Ammon's horn (tissue), 1 donor: Measurements from ENCODE around the gene DNAJC11.
A peak's percentile ranks its signal among the peaks of the same experiment; 100 is the strongest.
"Not testable (repeated sequence)": the region's sequence is repeated elsewhere in the genome, so short reads cannot be mapped to it uniquely, and the experiment has no call there.

Experiments
- DNase-seq: peaks from one replicate; pipeline ENCODE4 v3.0.0-alpha.2; 2016; ENCODE audit warnings: low spot score

The DNAJC11 gene

DNA sequence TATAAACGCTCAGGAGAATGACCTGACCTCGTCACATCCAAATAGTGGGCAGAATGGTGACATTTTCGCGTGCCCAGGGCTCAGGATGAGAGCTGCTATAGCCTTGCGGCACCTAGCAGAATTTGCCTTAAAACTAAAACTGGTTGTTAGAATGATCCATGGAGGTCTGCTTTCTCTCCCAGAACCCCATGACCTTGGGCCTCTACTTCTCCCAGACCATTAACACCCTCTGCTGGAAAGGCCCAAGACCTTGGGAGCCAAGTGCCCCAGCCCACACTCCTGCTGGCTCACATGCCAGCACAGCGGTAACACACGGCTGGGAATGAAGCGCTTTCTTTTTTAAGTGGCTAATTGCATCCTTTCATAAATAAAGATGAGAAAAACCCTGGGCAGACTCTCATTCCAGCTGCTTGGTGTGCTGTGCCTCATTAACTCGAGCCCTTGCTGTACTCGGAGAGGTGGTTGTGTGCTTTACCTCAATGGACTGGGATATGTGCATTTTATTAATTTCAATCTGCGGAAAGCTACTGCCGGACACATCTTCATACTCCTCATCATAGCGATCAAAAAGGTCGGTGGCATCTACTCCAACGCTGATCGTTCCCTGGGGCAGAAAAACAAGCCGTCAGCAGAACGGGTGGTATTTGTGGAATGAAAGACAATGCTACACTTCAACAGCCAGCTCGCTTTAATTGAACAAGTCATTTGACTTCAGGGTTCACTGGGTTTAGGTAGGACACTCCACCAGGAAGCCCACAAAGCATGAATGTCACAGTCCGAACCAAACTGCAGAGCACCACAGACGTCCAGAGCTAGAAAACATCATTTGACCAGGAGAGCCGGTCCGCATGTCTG is 48.0 kb downstream of the DNAJC11 start:
- no peak for DNase-seq

DNA sequence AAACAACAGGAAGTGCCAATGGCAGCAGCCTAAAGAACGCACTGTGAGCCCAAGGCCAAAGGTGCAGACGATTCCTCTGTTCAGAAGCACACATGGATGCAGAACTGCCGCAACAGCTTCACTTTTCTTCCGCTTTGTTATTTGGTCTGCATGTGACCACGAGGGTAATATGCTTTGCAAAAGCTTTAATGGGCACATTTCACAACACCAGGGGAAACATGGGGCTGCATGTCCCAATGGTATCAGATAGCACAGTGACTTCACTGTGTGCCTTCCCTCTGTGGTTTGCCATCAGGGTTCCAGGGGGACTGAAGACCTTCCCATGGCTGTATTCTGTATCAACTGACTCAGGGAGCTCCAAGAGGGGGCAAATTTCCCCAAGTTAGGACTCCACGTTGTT is 48.6 kb downstream of the DNAJC11 start:
- no peak for DNase-seq

DNA sequence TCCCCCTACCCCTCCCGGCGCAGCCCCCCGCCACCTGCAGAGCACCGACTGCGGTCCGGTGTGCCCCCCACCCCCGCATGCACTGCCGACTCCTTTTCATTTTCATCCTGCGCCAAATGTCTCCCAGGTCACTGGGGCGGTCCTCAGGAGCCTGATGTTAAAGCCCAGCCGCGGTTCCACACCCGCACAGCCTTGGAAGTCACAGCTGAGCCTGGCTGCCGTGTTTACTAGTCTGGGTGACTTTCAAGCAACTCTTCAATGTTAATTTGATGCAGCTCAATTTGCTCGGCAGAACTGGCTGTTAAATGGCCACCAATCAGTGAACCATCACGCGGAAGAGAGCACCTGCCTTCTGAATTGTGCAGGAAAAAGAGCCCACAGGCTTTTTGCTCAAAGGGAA is 49.7 kb downstream of the DNAJC11 start:
- DNase-seq, result no peak

DNA sequence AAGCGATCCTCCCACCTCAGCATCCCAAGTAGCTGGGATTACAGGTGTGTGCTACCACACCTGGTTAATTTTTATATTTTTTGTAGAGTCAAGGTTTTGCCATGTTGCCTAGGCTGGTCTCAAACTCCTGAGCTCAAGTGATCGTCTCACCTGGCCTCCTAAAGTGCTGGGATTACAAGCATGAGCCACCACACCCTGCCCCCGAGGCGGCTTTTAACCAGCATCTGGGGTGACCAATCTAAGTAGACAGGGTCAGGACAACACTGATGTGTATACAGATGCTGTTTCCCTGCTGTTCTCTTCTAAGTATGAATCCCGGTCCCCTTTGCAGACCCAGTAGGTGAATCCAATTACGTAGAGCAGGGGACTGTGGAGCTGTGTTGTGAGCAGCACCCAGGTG is 53.1 kb downstream of the DNAJC11 start:
- DNase-seq, result no peak

DNA sequence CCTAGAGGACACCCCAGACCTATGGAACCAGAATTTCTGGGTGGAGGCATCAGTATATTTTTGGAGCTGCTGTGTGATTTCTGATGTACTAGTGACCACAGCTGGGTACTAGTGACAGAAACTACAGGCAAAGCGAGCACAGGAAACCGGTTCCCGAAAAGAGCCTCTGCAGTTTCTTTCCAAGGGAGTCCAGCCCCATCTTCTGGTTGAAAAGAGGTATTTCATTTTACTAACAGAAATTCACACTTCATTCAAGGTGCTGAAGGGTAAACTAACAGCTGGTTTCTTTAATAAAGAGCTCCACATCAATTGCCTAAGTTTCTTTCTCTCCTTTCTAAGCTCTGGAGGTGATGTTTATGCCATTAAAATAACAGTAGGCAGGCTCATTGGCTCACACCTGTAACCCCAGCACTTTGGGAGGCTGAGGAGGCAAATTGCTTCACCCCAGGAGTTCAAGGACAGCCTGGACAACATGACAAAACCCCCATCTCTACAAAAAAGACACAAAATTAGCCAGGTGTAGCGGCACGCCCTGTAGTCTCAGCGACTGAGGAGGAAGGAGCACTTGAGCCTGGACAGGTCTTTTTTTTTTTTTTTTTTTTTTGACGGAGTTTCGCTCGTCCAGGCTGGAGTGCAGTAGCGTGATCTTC is 55.0 kb downstream of the DNAJC11 start:
- DNase-seq, result peak; percentile 40

DNA sequence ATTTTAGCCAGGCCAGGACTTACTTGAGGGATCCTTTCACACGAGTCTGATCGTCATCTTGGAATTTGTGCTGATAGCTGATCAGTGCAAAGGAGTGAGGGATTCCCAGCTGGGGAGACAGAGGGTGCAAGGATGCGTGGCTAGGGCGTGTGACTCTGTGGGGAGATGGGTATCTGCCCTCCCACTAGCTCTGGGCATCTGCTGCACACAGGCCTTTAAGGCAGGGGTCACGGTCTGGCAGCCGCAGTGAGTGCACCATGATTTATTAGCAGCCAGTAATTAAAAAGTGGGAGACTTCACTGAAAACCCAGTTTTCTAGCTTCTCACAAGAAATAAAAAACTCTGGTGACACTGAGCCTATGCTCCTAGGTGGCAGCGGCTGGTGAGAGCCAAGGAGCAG is 56.6 kb downstream of the DNAJC11 start:
- DNase-seq, result no peak

DNA sequence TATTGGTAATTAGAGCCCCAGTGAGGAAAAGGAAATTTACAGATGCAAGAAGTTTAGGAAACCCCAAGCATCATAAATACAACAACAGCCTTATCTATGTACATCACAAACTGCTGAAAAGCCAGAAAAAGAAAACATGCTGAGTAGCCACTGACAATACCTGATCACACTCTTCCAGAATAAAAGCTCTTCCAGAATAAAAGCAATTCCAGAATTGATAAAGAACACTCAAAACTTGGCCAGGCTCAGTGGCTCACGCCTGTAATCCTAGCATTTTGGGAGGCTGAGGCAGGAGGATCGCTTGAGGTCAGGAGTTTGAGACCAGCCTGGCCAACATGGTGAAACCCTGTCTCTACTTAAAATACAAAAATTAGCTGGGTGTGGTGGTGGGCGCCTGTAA is 60.7 kb downstream of the DNAJC11 start:
- not testable (repeated sequence) for DNase-seq

DNA sequence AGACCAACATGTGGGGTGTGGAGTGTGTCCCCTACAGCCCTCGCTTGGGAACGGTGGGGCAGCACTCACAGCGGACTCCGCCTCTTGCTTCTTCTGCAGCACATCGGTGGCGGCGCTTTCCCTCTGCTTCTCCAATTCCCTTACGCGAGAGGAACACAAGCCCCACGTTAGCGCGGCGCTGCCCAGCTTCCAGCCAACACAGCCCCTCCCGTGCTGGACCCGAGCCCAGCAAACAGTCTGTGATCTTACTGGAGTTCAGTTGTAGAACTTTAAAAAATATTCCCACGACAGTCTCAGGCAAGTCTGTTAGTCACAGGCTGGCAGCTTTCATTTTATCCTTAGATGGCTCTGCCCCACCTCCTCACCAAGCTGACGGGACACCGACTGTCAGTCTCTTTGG is 63.4 kb downstream of the DNAJC11 start:
- peak; percentile 89 for DNase-seq

DNA sequence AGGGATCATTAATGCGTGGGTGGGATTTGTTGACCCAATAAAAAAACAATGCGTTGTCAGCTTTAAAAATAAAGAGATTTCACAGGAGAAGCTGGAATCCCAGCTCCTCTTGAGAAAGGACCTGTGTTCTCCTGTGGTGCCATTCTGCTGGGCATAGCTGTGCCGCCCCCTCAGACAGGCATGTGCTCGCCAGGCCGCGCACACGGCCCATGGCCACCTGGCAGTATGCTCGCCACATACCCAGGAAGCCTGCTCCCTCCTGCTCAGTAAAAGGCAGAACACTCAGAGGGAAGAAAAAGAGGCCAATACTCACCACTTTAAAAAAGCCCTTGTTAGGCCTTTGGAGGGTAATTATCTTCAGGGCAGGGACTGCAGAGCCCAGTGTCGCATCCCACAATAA is 63.8 kb downstream of the DNAJC11 start:
- DNase-seq, result no peak

DNA sequence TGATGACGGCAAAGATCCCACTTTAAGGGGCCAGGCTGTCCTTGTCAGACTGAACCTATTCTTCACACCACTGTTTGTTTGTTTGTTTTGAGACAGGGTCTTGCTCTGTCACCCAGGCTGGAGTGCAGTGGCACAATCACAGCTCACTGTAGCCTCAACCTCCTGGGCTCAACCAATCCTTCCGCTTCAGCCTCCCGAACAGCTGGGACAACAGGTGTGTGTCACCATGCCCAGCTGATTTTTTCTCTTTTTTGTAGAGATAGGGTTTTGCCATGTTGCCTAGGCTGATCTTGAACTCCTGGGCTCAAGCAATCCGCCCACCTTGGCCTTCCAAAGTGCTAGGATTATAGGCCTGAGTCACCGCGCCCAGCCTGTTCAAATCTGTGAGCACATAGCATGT is 64.8 kb downstream of the DNAJC11 start:
- DNase-seq, result not testable (repeated sequence)

DNA sequence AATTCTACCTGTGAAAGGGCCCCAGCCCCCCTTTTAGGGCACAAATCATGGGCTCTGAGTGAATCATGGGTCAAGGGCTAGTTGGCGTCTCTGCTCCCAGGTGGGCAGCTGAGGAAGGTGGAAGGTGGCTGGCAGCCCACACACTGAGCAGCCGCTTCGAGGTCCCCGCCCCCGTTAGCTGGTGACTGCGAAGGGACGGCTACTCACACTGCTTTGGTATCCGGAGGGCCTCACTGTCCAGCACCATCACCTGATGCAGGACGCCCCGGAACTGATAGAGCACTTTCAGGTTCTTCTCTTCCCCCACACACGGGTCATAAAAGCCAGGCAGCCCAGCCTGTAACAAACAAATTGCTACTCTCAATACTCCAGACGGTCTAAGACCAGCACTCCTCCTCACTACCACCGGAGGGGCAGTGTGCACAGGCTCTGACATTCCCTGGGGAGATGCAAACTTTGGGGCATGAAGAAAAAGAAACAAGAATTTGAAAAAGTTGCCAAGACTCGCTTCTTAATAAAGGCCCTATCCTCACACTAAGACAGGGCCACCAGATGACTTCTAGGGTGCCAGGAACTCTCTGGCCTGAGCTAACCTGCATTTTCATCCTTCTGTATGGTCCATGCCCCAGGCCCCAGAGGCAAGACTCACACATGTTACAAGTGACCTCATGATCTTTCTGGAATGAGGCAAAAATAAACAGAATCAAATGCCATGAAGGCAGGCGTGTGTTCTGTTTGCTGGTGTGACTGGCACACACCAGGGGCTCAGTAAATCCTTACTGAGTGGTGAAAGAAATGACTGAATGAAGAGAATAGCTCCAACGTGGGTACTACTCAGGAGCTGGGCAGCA is 65.5 kb downstream of the DNAJC11 start:
- DNase-seq, result no peak

DNA sequence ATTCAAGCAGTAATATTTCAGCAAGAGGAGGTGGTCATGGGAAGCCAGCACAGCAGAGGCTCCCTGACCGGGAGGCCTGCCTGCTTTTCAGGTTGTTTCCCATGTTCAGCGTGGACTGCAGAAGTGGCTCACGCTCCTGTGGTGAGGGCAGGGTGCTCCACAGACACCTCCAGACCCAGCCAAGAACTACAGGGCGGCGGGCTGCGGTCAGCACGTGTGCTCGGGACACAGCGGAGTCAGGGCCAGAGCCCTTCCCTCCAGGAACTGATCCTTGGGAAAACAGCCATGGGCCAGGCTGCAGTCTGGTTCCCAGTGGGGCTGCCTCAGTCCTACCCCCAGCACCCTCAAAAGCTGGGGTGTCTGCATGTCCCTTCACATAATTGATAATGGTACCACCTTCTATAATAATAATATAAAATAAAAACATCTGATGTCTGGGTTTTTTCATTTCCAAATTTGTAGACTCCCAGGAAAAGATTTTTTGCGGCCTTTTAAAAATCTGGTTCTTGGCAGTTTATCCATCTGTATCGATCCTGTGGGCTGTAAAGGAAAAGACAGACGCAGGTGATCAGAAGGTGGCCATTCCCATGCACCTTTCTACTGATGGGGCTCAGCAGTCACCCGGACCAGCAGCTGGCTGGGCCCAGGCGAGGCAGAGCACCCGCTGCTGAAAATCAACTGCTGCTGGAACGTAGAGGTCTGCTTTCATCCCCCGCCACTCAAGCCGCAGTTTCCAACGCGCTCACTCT is 66.3 kb downstream of the DNAJC11 start:
- DNase-seq, result no peak

DNA sequence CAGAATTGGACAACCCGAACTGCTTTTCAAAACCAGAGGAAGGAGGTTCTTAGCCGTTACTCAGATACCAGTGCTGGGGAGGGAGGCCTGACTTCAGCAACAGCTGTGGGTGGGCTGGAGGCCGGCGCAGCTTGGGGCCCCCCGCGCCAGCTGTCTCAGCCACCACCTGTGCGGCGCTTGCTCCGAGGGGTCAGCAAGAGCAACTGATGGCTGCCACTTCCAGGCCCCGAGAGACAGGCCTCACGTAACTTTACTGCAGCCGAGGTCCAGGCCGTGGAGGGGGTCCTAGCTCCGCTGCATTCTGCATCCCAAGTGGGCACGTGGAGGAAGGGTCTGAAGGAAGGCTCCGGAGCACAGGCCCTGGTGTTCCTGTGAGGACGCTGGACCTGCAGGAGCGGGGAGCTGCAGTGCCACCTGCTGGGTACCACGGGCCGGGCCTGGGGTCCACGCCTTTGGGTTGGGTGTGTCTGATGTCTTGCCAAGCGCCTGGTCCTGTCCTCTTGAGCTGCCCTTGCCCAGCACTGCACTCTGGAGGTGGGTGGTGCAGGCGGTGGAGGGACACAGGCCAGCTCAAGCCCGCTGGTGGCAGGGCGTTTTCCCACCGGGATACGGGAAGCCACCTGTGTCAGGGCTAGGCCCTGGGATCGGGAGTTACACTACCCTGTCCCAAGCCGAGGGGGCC is 67.1 kb downstream of the DNAJC11 start:
- peak; percentile 31 for DNase-seq

DNA sequence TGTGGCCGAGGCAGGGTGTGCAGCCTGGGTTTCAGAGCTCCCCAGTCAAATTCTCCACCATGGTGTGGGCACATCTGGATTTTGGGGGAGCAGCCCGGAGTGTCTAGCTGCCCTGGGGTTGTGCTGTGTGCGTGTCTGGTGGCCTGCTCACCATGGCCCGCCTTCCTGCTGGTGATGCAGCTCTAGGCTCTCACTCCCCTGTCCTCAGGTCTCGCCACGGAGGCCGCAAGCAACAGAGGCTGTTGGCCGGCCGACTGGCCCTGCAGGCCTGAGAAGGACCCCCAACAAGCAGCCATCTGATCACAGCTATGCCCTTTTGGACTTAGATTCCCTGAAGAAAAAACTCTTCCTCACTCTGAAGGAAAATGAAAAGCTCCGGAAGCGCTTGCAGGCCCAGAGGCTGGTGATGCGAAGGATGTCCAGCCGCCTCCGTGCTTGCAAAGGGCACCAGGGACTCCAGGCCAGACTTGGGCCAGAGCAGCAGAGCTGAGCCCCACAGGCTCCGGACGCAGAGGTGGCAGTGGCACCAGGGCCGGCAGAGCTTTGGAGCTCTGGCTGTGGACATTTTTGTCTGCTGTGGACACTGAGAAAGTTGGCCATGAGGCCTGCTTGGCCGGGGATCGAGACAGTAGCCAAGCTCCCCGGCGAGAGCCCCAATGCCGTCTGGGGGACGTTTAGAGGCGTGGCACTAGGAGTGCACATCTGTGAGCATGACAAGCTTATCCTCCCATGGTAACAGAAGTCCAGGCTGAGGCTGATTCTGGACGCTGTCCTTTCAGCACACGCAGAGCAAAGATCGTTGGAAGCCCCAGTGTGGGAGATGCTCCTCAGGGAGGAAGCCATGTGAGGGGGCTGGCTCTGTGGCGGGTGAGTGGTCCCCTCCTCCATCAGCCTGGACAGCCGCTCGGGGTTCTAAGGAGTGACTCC is 68.8 kb downstream of the DNAJC11 start:
- no peak for DNase-seq

DNA sequence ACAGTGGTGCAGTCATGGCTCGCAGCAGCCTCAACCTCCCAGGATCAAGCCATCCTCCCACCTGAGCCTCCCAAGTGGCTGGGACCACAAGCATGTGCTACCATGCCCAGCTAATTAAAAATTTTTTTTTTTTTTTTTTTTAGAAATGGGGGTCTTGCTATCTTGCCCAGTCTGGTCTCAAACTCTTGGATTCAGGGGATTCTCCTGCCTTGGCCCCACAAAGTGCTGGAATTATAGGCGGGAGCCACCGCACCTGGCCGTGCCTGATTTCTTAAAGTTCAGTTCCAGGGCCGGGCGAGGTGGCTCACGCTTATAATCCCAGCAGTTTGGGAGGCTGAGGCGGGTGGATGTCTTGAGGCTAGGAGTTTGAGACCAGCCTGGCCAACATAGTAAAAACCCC is 70.6 kb downstream of the DNAJC11 start:
- DNase-seq, result no peak

DNA sequence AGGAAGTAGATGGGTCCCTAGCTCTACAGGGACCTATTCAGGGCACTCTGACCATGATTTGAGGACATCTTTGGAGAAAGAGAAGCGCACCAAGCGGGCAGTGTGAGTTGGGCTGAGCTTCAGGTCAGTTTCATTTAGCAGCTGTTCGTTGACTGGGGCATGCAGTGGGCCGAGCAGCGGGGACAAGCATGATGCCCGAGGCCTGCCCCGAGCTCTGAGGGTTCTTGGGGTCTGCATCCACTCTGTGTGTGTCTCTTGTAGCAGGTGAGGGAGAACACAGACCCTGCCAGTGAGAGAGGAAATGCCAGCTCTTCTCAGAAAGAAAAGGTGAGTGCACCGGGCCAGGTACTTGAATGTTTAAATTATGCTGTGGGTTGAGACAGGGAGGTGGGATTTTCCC is 71.6 kb downstream of the DNAJC11 start:
- DNase-seq, result no peak

DNA sequence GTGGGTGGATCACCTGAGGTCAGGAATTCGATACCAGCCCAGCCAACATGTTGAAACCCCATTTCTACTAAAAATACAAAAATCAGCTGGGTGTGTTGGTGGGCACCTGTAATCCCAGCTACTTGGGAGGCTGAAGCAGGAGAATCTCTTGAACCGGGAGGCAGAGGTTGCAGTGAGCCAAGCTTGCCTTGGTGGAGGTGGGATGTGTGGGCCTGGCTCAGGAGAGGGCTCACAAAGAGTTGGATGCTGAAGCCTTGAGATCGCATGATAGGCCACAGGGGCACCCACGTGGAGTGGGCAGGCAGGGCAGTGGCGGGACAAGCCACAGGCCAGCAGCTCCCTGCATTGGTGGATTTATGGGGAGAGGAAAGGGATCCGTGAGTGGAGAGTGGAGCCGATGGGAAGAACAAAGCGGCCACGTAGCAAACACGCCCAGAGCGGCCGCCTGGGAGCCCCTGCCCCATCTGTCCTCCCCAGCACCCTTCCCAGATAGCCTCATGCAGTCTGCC is 72.6 kb downstream of the DNAJC11 start:
- DNase-seq, result no peak

DNA sequence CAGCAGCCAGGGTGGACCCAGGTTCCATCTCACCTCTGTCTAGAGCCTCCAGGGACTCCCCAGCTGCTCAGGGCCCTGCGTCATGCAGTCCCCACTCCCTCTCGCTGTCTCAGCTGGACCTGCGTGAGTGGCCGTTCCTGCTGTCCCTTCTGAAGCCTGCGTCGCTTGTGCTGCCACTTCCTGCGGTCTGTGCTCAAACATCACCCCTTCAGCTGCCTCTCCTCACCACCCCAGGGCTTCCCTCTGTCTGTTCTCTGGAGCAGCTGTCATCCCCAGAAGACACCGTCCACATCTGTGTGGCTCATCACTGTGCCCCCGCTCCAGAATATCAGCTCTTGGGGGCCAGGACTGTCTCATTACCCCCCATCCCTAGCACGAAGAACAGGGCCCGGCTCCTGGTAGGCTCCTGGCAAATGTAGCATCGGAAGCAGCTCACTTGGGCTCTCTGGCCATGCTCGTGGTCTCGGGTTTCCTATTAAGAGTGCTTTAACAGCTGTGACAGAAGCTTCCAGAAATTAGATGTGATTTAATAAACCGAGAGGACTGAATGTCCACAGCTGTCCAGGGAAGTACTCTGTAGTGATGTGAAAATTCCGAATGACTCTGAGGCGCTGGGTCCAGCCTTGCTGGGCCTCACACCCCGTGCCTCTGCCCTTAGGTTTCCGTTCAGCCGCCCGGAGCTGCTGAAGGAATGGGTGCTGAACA is 73.6 kb downstream of the DNAJC11 start:
- DNase-seq, result no peak

DNA sequence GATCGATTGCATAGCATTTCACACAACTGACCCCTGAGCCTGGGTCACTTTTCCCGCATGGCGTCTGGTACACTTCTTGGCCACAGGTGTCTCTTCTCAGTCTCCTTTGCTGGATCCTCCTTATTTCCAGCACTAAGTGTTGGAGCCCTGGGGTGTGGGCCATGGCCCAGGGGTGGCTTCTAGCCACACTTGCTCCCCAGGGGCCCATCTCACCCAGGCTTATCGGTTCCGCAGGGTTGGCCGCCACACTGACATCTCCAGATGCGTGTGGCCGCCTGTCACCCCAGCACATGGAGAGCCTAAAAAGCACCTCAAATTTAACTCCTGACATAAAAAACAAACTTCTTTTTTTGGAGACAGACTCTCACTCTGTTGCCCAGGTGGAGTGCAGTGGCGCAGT is 74.6 kb downstream of the DNAJC11 start:
- DNase-seq, result no peak
